NOMO-1 treated with DMSO at 0.1 percent for 48 hours (cell line): Measurements from ENCODE around the gene AKAP7.
"Not testable (repeated sequence)": the region's sequence is repeated elsewhere in the genome, so short reads cannot be mapped to it uniquely, and the experiment has no call there.

Experiments used
- DNase-seq: peaks from one replicate; lab custom pipeline; 2025; ENCODE audit not compliant: unreplicated experiment; lab: John Stamatoyannopoulos, UW

Gene AKAP7

GRCh38 chr6:131135244-131136020, at the start of gene AKAP7:
AKAP7 (plus strand) TSS chr6:131135467; CDS start chr6:131135764, 297 bp downstream.
- peak; percentile 49 for DNase-seq

DNA sequence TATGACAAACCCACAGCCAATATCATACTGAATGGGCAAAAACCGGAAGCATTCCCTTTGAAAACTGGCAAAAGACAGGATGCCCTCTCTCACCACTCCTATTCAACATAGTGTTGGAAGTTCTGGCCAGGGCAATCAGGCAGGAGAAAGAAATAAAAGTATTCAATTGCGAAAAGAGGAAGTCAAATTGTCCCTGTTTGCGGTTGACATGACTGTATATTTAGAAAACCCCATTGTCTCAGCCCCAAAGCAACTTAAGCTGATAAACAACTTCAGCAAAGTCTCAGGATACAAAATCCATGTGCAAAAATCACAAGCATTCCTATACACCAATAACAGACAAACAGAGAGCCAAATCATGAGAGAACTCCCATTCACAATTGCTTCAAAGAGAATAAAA, 44.9 kb upstream of the AKAP7 start:
- DNase-seq, result peak; percentile 29

DNA sequence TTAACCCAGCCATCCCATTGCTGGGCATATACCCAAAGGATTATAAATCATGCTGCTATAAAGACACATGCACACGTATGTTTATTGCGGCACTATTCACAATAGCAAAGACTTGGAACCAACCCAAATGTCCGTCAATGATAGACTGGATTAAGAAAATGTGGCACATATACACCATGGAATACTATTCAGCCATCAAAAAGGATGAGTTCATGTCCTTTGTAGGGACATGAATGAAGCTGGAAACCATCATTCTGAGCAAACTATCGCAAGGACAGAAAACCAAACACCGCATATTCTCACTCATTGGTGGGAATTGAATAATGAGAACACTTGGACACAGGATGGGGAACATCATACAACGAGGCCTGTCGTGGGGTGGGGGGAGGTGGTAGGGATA, 43.3 kb upstream of the AKAP7 start:
- DNase-seq, result not testable (repeated sequence)

- DNase-seq, result no peak
These were observed 41.9 kb upstream of the AKAP7 start for GRCh38 chr6:131093334-131093733.

- no peak for DNase-seq
These were observed 38.5 kb upstream of the AKAP7 start for GRCh38 chr6:131096786-131097185.

GRCh38 chr6:131101911-131102680, 33.2 kb upstream of the AKAP7 start:
- no peak for DNase-seq

- DNase-seq, result no peak
These were observed 32.0 kb upstream of the AKAP7 start for GRCh38 chr6:131103296-131103695.

DNA sequence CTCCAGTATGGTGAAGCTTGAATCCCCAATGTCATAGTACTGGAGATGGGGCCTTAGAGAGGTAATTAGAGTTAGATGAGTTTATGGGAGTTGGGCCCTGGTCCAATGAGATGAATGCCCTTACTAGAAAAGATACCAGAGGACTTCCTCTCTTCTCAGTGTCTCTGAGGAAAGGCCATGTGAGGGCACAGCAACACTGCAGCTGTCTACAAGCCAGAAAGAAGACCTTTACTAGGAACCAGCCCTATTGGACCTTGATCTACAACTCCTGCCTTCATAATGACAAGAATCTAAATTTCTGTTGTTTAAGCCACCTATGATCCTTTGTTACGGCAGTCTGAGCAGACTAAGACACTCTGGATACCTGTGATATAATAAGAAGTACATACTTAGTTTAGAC, 31.4 kb upstream of the AKAP7 start:
- DNase-seq, result no peak

GRCh38 chr6:131107151-131107550, 28.1 kb upstream of the AKAP7 start:
- DNase-seq, result no peak

DNA sequence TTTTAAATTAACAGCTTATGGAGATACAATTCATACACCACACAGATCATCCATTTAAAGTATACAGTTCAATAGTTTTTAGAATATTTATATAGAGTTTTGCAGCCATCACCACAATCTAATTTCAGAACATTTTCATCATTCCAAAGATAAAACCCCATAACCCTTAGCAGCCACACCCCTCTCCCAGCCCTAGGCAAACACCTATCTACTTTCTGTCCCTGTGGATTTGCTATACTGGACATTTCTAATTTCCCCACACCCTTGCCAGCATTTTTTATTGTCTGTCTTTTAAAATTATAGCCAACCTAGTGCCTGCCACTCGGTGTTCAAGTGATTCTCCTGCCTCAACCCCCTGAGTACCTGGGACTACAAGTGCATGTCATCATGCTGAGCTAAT, 23.0 kb upstream of the AKAP7 start:
- DNase-seq, result no peak

GRCh38 chr6:131115651-131116050, 19.6 kb upstream of the AKAP7 start:
- DNase-seq, result no peak

DNA sequence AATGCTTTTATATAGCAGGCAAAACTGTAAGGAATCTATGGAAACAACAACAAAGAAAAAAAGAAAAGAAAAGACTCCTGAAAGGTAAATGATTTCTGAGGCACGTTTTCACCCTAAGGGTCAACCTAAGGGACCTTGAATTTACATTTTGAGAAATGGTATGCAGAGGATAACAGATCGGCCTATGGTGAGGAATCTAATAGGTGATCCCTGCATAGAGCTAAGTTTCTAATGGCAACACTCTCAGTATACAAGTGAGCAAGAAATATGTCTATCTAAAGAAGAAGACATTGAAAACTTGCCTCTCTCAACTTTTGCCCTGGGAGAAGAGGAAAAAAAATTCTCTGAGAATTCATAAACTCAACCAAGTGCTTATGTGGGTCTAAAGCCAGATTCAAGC, 18.9 kb upstream of the AKAP7 start:
- DNase-seq, result no peak

- DNase-seq, result peak; percentile 6
These were observed 18.4 kb upstream of the AKAP7 start for GRCh38 chr6:131116755-131117360.

- peak; percentile 50 for DNase-seq
These were observed 17.4 kb upstream of the AKAP7 start for GRCh38 chr6:131117878-131118277.

DNA sequence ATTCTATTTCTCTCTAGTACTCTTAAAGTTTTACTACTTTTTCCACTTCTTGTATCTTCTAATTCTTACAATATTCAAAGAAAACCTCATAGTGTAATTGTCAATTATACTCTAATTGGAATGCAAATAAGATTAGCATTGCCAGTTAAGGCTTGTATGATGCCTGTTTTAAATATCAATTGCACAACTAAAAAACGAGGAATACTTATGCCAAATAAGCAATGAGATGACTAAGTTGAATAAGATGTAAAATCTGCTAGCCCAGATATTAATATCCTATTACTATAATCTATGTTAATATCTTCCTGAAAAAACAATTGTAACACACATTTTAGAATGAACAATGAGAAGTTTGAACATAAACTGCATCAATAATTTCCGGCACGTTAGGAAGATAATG, 13.3 kb upstream of the AKAP7 start:
- no peak for DNase-seq

DNA sequence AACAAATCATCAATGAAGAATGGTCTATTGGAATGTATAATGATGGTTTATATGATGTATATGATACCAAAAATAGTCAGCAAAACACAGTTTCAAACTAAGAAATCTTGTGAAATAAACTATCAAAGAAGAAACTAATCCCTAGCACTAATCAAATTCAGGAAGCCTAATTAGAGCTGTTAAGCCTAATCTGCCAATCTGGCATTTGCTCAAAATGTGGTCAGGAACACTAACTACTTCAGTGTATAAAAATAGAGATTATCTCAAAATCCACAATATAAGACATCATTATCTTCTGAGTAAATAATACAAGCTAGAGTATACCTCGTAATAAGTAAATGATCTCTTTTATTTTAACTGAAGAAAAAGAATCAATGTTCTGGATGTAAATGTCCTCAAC, 12.8 kb upstream of the AKAP7 start:
- no peak for DNase-seq

- DNase-seq, result no peak
These were observed 10.8 kb upstream of the AKAP7 start for GRCh38 chr6:131124336-131125071.

GRCh38 chr6:131125431-131125830, 9.8 kb upstream of the AKAP7 start:
- no peak for DNase-seq

GRCh38 chr6:131129689-131130553, 5.3 kb upstream of the AKAP7 start:
- peak; percentile 42 for DNase-seq

DNA sequence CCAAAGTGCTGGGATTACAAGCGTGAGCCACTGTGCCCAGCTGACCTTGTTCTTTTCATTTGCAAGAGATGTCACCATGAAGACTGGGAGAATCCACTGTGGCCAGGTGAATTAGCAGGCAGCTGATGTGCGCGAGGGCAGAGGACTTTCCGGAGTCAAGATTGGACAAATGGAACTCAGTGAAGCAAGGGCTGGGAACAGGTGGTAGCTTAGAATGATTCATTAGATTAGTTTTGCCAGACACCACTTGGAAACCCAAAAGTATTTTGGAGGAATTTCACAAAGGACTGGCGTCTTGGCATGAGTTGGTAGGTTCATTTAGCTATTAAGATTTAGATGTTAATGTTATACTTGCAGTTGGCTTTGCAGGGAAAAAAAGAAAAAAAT, 4.7 kb upstream of the AKAP7 start:
- DNase-seq, result no peak
